ENCODE data around the gene SSR2. TPM values are rescaled to one million over a fixed set of nuclear protein-coding genes. Genes with fewer than 3 reads are reported as not detected.

SSR2 gene
- total and polyA plus RNA-seq, 7 experiments from 2014 or later: 207 to 393 (median 268) TPM

DNA sequence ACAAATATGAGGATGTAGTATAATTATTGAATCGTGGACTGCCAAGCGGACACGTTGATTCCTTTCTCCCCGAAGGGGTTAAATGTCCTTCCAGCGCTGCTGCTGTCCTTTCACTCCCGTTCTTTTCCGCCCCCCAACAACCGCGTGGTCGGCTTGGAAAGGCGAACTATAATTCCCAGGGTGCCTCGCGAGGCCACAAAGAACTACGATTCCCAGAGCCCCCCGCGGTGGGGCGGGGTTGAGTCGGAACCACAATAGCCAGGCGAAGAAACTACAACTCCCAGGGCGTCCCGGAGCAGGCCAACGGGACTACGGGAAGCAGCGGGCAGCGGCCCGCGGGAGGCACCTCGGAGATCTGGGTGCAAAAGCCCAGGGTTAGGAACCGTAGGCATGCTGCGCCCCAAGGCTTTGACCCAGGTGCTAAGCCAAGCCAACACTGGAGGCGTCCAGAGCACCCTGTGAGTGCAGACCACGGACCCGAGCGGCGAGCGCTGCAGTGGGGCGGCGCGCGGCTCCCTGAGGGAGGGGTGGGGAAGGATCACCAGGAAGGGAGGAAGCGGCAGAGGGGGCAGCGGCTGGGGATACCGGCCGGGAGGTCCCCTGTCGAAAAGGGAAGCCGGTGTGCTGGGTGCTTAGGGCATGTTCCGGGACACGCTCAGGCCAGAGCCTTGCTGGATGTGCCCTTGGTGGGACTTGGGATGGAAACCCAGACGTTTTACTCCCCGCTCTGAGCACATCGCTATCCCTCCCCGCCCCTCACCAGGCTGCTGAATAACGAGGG lies 33.9 kb upstream of the SSR2 start, which contains the start of gene LAMTOR2:
Gene LAMTOR2 (plus strand): TSS at position 283 of the 781 bp plus-strand sequence. CDS start 108 bp downstream, at position 391.
- ATAC-seq (peak; percentile 87), DNase-seq (peak; percentile 86 to 96 (median 93))
- intact Hi-C loops (cut with micrococcal nuclease): loop anchor here (1.0 to 10.0 kb wide), 24 partner anchors 28 to 967 kb away; partner anchors contain the start of genes CCT3 (in 2 of the 2), FDPS (in 2 of the 2), KHDC4 (in 2 of the 2) and RIT1 (in 2 of the 2)
- Histone ChIP-seq H3K27me3 (ENCODE audit: control insufficient read depth in 2 of 2, insufficient read depth in 2 of 2, low read length in 2 of 2) (no peaks in the 10 kb centered on the region), H3K9me3 (ENCODE audit: control insufficient read depth in 2 of 3, low read length in 3 of 3) (no peaks in the 10 kb centered on the region), H3K4me1 (ENCODE audit: control insufficient read depth in 2 of 2, insufficient read depth in 2 of 2, low read length in 2 of 2) (peaks cover 9 to 17% of the 10 kb centered on the region in 2 donors), H3K4me3 (ENCODE audit: low read length) (peak within 1 kb of the TSS; percentile 78), H3K27ac (ENCODE audit: low read depth, low read length) (peak within 1 kb of the TSS; percentile 82), H3K36me3 (ENCODE audit: control insufficient read depth in 2 of 3, insufficient read depth in 3 of 3, low read length in 3 of 3) (peaks cover 0 to 14% (median 0%) of the 10 kb centered on the region in 3 experiments)
- Mint-ChIP-seq H3K36me3 (peaks cover 0 to 15% (median 3%) of the 10 kb centered on the region in 5 donors), H3K27me3 (no peaks in the 10 kb centered on the region), H3K4me3 (peak within 1 kb of the TSS; percentile 92 to 100 (median 96)), H3K9me3 (no peaks in the 10 kb centered on the region), H3K4me1 (peaks cover 16 to 45% (median 35%) of the 10 kb centered on the region in 7 donors), H3K27ac (peak within 1 kb of the TSS; percentile 85 to 98 (median 91))
- POLR2A ChIA-PET: interaction anchor here (1.0 kb wide), 1 partner anchor 139 kb away, joined by 3 read pairs; no protein-coding TSS in a partner anchor
- CTCF ChIA-PET: no interaction called here

DNA sequence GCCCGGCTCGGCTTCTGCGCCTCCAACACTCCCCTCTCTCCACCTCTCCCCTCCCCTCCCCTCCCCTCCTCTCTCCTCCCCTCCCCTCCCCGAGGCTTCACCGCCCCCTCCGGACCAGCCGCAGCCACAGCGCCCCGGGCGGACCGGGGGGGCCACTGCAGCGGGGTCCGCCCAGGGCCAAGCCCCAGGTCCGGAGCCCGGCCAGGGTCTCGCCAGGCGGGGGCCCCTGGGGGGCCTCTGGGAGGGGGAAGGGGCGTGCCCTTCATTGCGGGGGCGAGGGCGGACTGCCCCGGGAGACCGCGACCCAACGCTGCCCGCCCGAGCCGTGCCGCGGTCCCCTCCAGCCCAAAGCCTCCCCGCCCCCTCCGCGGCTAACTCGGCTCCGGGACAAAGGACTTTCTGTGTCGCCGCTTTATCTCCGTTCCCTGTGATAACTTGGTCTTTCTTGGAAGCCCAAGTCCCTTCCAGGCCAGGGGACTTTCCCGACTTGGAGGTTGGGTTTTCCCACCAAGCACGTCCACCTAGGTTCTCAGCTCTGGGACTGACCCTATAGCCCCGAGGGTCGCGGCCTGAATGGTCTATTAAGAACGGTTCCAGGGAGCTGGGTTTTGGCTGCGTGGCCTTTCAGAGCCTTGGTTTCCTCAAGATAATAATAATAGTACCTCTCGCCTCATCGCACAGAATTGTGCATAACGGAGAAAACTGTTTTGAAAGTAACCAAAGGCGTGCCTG lies 33.2 kb upstream of the SSR2 start, which contains the start of gene UBQLN4:
Gene UBQLN4 (minus strand): TSS at position 31 of the 732 bp plus-strand sequence. CDS start 97 bp downstream, outside the sequence.
- intact Hi-C loops (cut with micrococcal nuclease): loop anchor here (1.0 to 10.0 kb wide), 27 partner anchors 28 to 1833 kb away; partner anchors contain the start of genes CCT3 (in 2 of the 2), FDPS (in 2 of the 2), KHDC4 (in 2 of the 2) and RIT1 (in 2 of the 2)
- DNase-seq (peak; percentile 65 to 90 (median 78)), ATAC-seq (peak; percentile 84)
- Histone ChIP-seq H3K27ac (ENCODE audit: low read depth, low read length) (peak within 1 kb of the TSS; percentile 82), H3K36me3 (ENCODE audit: control insufficient read depth in 2 of 3, insufficient read depth in 3 of 3, low read length in 3 of 3) (peaks cover 0 to 15% (median 0%) of the 10 kb centered on the region in 3 experiments), H3K4me3 (ENCODE audit: low read length) (peak within 1 kb of the TSS; percentile 78), H3K27me3 (ENCODE audit: control insufficient read depth in 2 of 2, insufficient read depth in 2 of 2, low read length in 2 of 2) (no peaks in the 10 kb centered on the region), H3K9me3 (ENCODE audit: control insufficient read depth in 2 of 3, low read length in 3 of 3) (no peaks in the 10 kb centered on the region), H3K4me1 (ENCODE audit: control insufficient read depth in 2 of 2, insufficient read depth in 2 of 2, low read length in 2 of 2) (peaks cover 9 to 17% of the 10 kb centered on the region in 2 donors)
- peak within 1 kb of the TSS; percentile 92 to 100 (median 96) for H3K4me3 Mint-ChIP-seq
- peaks cover 19 to 47% (median 35%) of the 10 kb centered on the region in 7 donors for H3K4me1 Mint-ChIP-seq
- peak within 1 kb of the TSS; percentile 85 to 98 (median 91) for H3K27ac Mint-ChIP-seq
- CTCF ChIA-PET: interaction anchor here (0.7 to 1.1 kb wide), 3 partner anchors 77 to 150 kb away, joined by 3 to 5 read pairs (median 3); no protein-coding TSS in a partner anchor
- no peaks in the 10 kb centered on the region for H3K9me3 Mint-ChIP-seq
- no peaks in the 10 kb centered on the region for H3K27me3 Mint-ChIP-seq
- POLR2A ChIA-PET: interaction anchor here (1.0 to 1.7 kb wide), 3 partner anchors 34 to 141 kb away, joined by 3 to 11 read pairs (median 3); partner anchors contain the start of gene SSR2
- H3K36me3 Mint-ChIP-seq: peaks cover 0 to 20% (median 8%) of the 10 kb centered on the region in 5 donors

DNA sequence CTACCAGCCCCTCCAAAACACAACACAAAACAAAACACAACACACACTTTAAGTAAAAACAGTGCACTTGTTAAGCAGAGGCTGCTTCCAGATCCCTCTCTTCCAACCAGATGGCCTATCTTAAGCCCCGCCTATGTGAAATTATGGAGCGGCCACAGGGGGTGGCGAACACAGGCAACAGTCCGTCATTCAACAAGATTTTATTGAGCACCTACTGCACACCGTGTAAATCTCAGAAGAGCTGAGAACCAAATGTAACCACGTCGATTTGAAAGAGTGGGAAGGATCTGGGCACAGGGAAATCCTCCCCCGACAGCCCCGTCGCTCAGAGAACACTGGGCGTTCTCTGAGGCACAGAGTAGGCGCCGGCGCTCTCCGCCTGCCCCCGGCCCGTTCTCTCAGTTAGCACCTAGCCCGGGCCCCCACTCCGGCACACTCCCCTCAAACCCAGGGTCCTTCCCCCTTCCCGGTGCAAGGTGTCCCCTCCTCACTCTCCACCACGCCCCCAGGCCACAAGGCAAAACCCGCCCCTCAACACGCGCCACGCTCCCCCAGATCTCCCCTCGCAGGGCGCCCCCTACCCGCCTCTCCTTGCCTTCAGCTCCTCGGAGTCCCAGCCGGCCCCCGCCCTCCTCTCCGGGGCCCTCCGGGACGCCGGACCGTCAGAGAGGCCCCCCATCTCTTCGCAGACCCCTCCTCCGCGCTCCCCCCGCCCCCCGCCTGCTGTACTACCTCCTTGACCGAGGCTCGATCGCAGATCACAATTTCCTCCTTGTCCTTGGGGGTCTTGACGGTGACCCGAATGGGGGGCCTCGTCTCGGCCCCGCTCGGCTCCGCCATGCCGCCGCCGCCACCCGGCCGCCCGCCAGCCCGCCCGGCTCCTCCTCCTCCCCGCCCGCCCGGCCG lies 32.4 kb upstream of the SSR2 start:
- peak overlapping the region; percentile 82 for H3K27ac ChIP-seq (ENCODE audit: low read depth, low read length)
- no peaks in the 10 kb centered on the region for H3K9me3 ChIP-seq (ENCODE audit: control insufficient read depth in 2 of 3, low read length in 3 of 3)
- H3K36me3 ChIP-seq (ENCODE audit: control insufficient read depth in 2 of 3, insufficient read depth in 3 of 3, low read length in 3 of 3): peaks cover 0 to 15% (median 0%) of the 10 kb centered on the region in 3 experiments
- H3K9me3 Mint-ChIP-seq: peaks cover 0 to under 1% (median 0%) of the 10 kb centered on the region in 11 donors
- ChIA-PET POLR2A (interaction anchor here (0.5 to 1.7 kb wide), 7 partner anchors 33 to 230 kb away, joined by 3 to 11 read pairs (median 3); partner anchors contain the start of genes KHDC4, SMG5 and SSR2), CTCF (interaction anchor here (0.7 to 1.1 kb wide), 4 partner anchors 10 to 149 kb away, joined by 3 to 5 read pairs (median 3); no protein-coding TSS in a partner anchor)
- peaks cover 9 to 17% of the 10 kb centered on the region in 2 donors for H3K4me1 ChIP-seq (ENCODE audit: control insufficient read depth in 2 of 2, insufficient read depth in 2 of 2, low read length in 2 of 2)
- peak overlapping the region; percentile 54 for H3K4me3 ChIP-seq (ENCODE audit: low read length)
- H3K4me1 Mint-ChIP-seq: peaks cover 20 to 47% (median 35%) of the 10 kb centered on the region in 7 donors
- H3K27me3 Mint-ChIP-seq: no peaks in the 10 kb centered on the region
- ATAC-seq (peak; percentile 58), DNase-seq (peak; percentile 48 to 77 (median 63))
- peak overlapping the region; percentile 89 to 95 (median 94) for H3K4me3 Mint-ChIP-seq
- H3K36me3 Mint-ChIP-seq: peaks cover 0 to 20% (median 8%) of the 10 kb centered on the region in 5 donors
- peak overlapping the region; percentile 56 to 93 (median 87) for H3K27ac Mint-ChIP-seq
- intact Hi-C loops (cut with micrococcal nuclease): loop anchor here (1.0 to 10.0 kb wide), 11 partner anchors 27 to 1832 kb away; partner anchors contain the start of genes ASH1L (in 1 of the 2), CCT3 (in 1 of the 2), CLK2 (in 1 of the 2) and DAP3 (in 1 of the 2)
- H3K27me3 ChIP-seq (ENCODE audit: control insufficient read depth in 2 of 2, insufficient read depth in 2 of 2, low read length in 2 of 2): no peaks in the 10 kb centered on the region

DNA sequence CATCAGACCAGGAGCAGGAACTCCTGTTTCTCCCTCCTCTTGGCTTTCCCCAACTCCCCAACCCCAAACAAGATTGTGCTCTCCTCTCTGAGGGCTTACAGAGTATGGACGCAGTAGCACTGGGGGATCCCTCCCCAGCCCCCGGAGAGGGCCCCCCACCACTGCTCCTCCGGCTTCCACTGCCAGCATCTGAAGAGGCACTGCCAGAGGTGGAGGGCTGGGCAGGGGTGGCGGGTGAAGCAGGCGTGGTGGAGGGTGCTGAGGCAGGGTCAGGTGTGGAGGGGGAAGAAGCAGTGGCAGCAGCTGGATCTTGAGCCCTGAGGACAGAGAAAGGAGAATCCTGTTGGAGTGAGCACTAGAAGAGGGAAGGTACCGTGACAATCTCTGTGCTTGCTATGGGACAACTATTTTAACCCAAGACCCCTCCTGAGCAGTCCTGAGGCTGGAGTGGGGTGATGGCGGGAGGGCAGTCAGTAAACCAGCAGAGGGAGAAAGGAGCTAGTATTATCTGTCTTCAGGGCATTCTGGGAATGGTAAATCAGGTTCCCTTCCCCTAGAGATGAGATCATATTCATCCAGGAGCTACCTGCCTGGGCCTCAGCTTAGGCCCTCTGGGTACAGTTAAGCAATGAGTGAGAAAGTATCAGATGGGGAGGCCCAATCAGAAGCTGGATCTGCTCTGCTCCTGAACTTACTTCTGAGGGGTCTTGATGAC lies 30.4 kb upstream of the SSR2 start:
- H3K4me3 Mint-ChIP-seq: peak overlapping the region in 4 of 10 donors; percentile 1 to 44 (median 38)
- peaks cover 0 to 20% (median 4%) of the 10 kb centered on the region in 5 donors for H3K36me3 Mint-ChIP-seq
- ChIA-PET POLR2A (no interaction called here), CTCF (no interaction called here)
- no peak overlapping the region for H3K27ac ChIP-seq (ENCODE audit: low read depth, low read length)
- no peaks in the 10 kb centered on the region for H3K27me3 Mint-ChIP-seq
- H3K4me3 ChIP-seq (ENCODE audit: low read length): no peak overlapping the region
- peaks cover 9 to 17% of the 10 kb centered on the region in 2 donors for H3K4me1 ChIP-seq (ENCODE audit: control insufficient read depth in 2 of 2, insufficient read depth in 2 of 2, low read length in 2 of 2)
- peak overlapping the region in 2 of 9 donors; percentile 48 to 79 for H3K27ac Mint-ChIP-seq
- H3K9me3 Mint-ChIP-seq: peaks cover 0 to 1% (median 0%) of the 10 kb centered on the region in 11 donors
- peaks cover 0 to 16% (median 0%) of the 10 kb centered on the region in 3 experiments for H3K36me3 ChIP-seq (ENCODE audit: control insufficient read depth in 2 of 3, insufficient read depth in 3 of 3, low read length in 3 of 3)
- no peak for ATAC-seq
- H3K27me3 ChIP-seq (ENCODE audit: control insufficient read depth in 2 of 2, insufficient read depth in 2 of 2, low read length in 2 of 2): no peaks in the 10 kb centered on the region
- intact Hi-C loops (cut with micrococcal nuclease): loop anchor here (5.0 to 10.0 kb wide), 8 partner anchors 286 to 964 kb away; partner anchors contain the start of genes ASH1L (in 1 of the 2), CCT3 (in 1 of the 2), CLK2 (in 1 of the 2) and DAP3 (in 1 of the 2)
- no peak for DNase-seq
- peaks cover 17 to 40% (median 29%) of the 10 kb centered on the region in 7 donors for H3K4me1 Mint-ChIP-seq
- no peaks in the 10 kb centered on the region for H3K9me3 ChIP-seq (ENCODE audit: control insufficient read depth in 2 of 3, low read length in 3 of 3)

DNA sequence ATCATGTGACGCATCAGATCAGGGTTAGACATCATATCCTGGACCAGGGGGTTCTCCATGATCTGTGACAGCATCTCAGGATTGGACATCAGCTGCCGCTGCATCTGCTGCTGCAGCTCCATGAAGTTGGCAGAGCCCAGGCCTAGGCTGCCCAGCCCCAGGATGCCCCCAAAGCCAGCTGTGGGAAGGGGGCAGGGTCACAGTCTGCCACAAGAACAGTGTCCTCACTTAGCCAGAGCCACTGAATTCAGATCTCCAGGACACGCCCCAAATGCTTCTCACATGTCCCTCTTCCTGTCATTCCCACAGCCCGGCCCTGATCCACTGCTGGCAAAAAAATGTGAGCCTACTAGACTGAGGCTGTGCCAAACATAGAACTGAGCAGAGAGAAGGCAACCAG lies 29.6 kb upstream of the SSR2 start:
- ATAC-seq: no peak
- peak overlapping the region in 2 of 10 donors; percentile 35 to 45 for H3K4me3 Mint-ChIP-seq
- H3K36me3 Mint-ChIP-seq: peaks cover 0 to 21% (median 4%) of the 10 kb centered on the region in 5 donors
- CTCF ChIA-PET: no interaction called here
- DNase-seq: no peak
- peaks cover 13 to 33% (median 22%) of the 10 kb centered on the region in 7 donors for H3K4me1 Mint-ChIP-seq
- intact Hi-C loops (cut with micrococcal nuclease): loop anchor here (5.0 to 10.0 kb wide), 8 partner anchors 287 to 963 kb away; partner anchors contain the start of genes ASH1L (in 1 of the 2), CCT3 (in 1 of the 2), CLK2 (in 1 of the 2) and DAP3 (in 1 of the 2)
- Histone ChIP-seq H3K27me3 (ENCODE audit: control insufficient read depth in 2 of 2, insufficient read depth in 2 of 2, low read length in 2 of 2) (no peaks in the 10 kb centered on the region), H3K4me1 (ENCODE audit: control insufficient read depth in 2 of 2, insufficient read depth in 2 of 2, low read length in 2 of 2) (peaks cover 6 to 11% of the 10 kb centered on the region in 2 donors), H3K9me3 (ENCODE audit: control insufficient read depth in 2 of 3, low read length in 3 of 3) (no peaks in the 10 kb centered on the region), H3K27ac (ENCODE audit: low read depth, low read length) (no peak overlapping the region), H3K4me3 (ENCODE audit: low read length) (no peak overlapping the region), H3K36me3 (ENCODE audit: control insufficient read depth in 2 of 3, insufficient read depth in 3 of 3, low read length in 3 of 3) (peaks cover 0 to 16% (median 0%) of the 10 kb centered on the region in 3 experiments)
- H3K9me3 Mint-ChIP-seq: peaks cover 0 to 1% (median 0%) of the 10 kb centered on the region in 11 donors
- H3K27ac Mint-ChIP-seq: no peak overlapping the region
- POLR2A ChIA-PET: no interaction called here
- H3K27me3 Mint-ChIP-seq: no peaks in the 10 kb centered on the region
